Ascending aorta (tissue), 2 donors: Measurements from ENCODE around the gene EIPR1. TPM values are rescaled to one million over a fixed set of nuclear protein-coding genes. Genes with fewer than 3 reads are reported as not detected.

ENCODE experiments used
- DNase-seq, 2 donors: peaks; one replicate each; pipeline ENCODE4 v3.0.0-alpha.2; 2019; ENCODE audit warnings: low spot score in 2 of 2
- H3K27ac ChIP-seq, 2 donors: fragments of 200-600 bp; sonication (generic); one replicate each; pipeline ENCODE4 v1.5.1; 2016 to 2017; ENCODE audit warnings: mild to moderate bottlenecking in 1 of 2
- H3K27me3 ChIP-seq: fragments of 200-600 bp; sonication (generic); one replicate; pipeline ENCODE4 v1.5.1; 2017
- H3K36me3 ChIP-seq, 2 donors: fragments of 200-600 bp; sonication (generic); one replicate each; pipeline ENCODE4 v1.5.1; 2016
- H3K4me1 ChIP-seq, 2 donors: fragments of 200-600 bp; sonication (generic); one replicate each; pipeline ENCODE4 v1.5.1; 2016 to 2017; ENCODE audit warnings: mild to moderate bottlenecking in 1 of 2
- H3K4me3 ChIP-seq, 2 donors: fragments of 200-600 bp; sonication (generic); one replicate each; pipeline ENCODE4 v1.5.1; 2016 to 2017; ENCODE audit warnings: mild to moderate bottlenecking in 1 of 2
- H3K9me3 ChIP-seq, 2 donors: fragments of 200-600 bp; sonication (generic); one replicate each; pipeline ENCODE4 v1.5.1; 2016
- CTCF ChIP-seq, 3 experiments: fragments of 200-600 bp in 2 of 3; fragments of 450-650 bp in 1 of 3; sonication (generic) in 2 of 3; IDR thresholded peaks; one replicate each; pipeline ENCODE4 v1.5.1; 2016 to 2019; ENCODE audit warnings: antibody characterized with exemption in 3 of 3, mild to moderate bottlenecking in 1 of 3, moderate library complexity in 1 of 3
- intact Hi-C: fragments of 100-400 bp; cut with DNase I; formaldehyde crosslinking; loops from one replicate; pipeline ENCODE4 v1.15.1; 2023
- total RNA-seq: library from RNA; depleted of rRNA; stranded (reverse); fragments of >200 nt; gene quantifications from one replicate; pipeline ENCODE4 v1.1.0, GENCODE V29; 2016

The EIPR1 gene
- total RNA-seq, 1 donor from 2014 or later = 14.5 TPM

GRCh38 chr2:3292416-3292815 is 85.2 kb downstream of the EIPR1 start:
- intact Hi-C loops = no loop called here
- H3K27me3 ChIP-seq = no peaks in the 10 kb centered on the region
- no peaks in the 10 kb centered on the region for H3K9me3 ChIP-seq
- DNase-seq = no peak
- H3K36me3 ChIP-seq = no peaks in the 10 kb centered on the region
- TF ChIP-seq CTCF (IDR thresholded peaks at IDR 0.05) = no peak
- no peak overlapping the region for H3K4me3 ChIP-seq
- H3K4me1 ChIP-seq = no peaks in the 10 kb centered on the region
- H3K27ac ChIP-seq = no peak overlapping the region

GRCh38 chr2:3291750-3292149 is 85.9 kb downstream of the EIPR1 start:
- intact Hi-C loops = no loop called here
- Histone ChIP-seq H3K4me3 (no peak overlapping the region), H3K27ac (no peak overlapping the region), H3K36me3 (no peaks in the 10 kb centered on the region), H3K9me3 (no peaks in the 10 kb centered on the region), H3K4me1 (no peaks in the 10 kb centered on the region), H3K27me3 (no peaks in the 10 kb centered on the region)
- no peak for TF ChIP-seq CTCF (IDR thresholded peaks at IDR 0.05)
- no peak for DNase-seq

- H3K4me1 ChIP-seq = no peaks in the 10 kb centered on the region
- H3K9me3 ChIP-seq = no peaks in the 10 kb centered on the region
- no peak overlapping the region for H3K27ac ChIP-seq
- no peaks in the 10 kb centered on the region for H3K27me3 ChIP-seq
- DNase-seq = no peak
- no peak overlapping the region for H3K4me3 ChIP-seq
- intact Hi-C loops = no loop called here
- H3K36me3 ChIP-seq = no peaks in the 10 kb centered on the region
- TF ChIP-seq CTCF (IDR thresholded peaks at IDR 0.05) = no peak
These were observed 86.5 kb downstream of the EIPR1 start for GRCh38 chr2:3291113-3291512.

- H3K4me1 ChIP-seq = no peaks in the 10 kb centered on the region
- DNase-seq = peak in 1 of 2 donors; percentile 38
- intact Hi-C loops = no loop called here
- no peaks in the 10 kb centered on the region for H3K9me3 ChIP-seq
- no peak overlapping the region for H3K4me3 ChIP-seq
- TF ChIP-seq CTCF (IDR thresholded peaks at IDR 0.05) = no peak
- no peaks in the 10 kb centered on the region for H3K36me3 ChIP-seq
- H3K27me3 ChIP-seq = no peaks in the 10 kb centered on the region
- no peak overlapping the region for H3K27ac ChIP-seq
These were observed 87.0 kb downstream of the EIPR1 start for GRCh38 chr2:3290655-3291054.

GRCh38 chr2:3289971-3290370 is 87.6 kb downstream of the EIPR1 start:
- no peaks in the 10 kb centered on the region for H3K27me3 ChIP-seq
- no peak overlapping the region for H3K27ac ChIP-seq
- H3K4me3 ChIP-seq = no peak overlapping the region
- H3K4me1 ChIP-seq = no peaks in the 10 kb centered on the region
- no peak for DNase-seq
- no peak for TF ChIP-seq CTCF (IDR thresholded peaks at IDR 0.05)
- H3K9me3 ChIP-seq = no peaks in the 10 kb centered on the region
- no peaks in the 10 kb centered on the region for H3K36me3 ChIP-seq
- intact Hi-C loops = no loop called here

GRCh38 chr2:3289526-3289925 is 88.1 kb downstream of the EIPR1 start:
- no peaks in the 10 kb centered on the region for H3K4me1 ChIP-seq
- H3K36me3 ChIP-seq = no peaks in the 10 kb centered on the region
- no peaks in the 10 kb centered on the region for H3K27me3 ChIP-seq
- DNase-seq = peak in 1 of 2 donors; percentile 50
- no peak overlapping the region for H3K4me3 ChIP-seq
- TF ChIP-seq CTCF (IDR thresholded peaks at IDR 0.05) = no peak
- no peaks in the 10 kb centered on the region for H3K9me3 ChIP-seq
- intact Hi-C loops = no loop called here
- H3K27ac ChIP-seq = no peak overlapping the region
